GM21423 (cell line): ENCODE results near the gene B3GNT2.
"Not testable (repeated sequence)": the region's sequence is repeated elsewhere in the genome, so short reads cannot be mapped to it uniquely, and the experiment has no call there.

ENCODE experiments used
- ATAC-seq: cut with Tn5 transposase; IDR thresholded peaks from one replicate; pipeline ENCODE4 v1.9.1; 2021; ENCODE audit warnings: mild to moderate bottlenecking, moderate library complexity; ENCODE audit not compliant: unreplicated experiment

B3GNT2 gene

DNA sequence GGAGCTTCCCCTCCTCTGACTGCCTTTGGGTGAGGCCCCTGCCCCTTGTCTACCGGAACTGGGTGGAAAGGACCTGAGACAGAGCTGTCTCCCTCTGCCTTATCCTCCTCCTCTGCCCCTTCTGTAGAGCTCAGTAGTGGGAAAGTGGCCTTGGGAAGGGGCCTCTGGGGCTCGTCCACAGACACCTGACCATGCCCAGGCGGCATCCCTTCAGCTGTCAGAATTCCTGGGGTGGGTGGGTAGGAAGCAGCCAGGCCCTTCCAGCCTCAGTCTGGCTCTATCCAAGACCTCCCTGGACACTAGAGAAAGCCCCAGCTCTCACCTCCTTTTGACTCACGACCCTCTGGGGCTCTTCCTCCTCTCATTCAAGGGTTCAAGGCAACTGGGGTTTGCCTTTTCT, 35.6 kb downstream of the B3GNT2 start:
- ATAC-seq, result no peak

DNA sequence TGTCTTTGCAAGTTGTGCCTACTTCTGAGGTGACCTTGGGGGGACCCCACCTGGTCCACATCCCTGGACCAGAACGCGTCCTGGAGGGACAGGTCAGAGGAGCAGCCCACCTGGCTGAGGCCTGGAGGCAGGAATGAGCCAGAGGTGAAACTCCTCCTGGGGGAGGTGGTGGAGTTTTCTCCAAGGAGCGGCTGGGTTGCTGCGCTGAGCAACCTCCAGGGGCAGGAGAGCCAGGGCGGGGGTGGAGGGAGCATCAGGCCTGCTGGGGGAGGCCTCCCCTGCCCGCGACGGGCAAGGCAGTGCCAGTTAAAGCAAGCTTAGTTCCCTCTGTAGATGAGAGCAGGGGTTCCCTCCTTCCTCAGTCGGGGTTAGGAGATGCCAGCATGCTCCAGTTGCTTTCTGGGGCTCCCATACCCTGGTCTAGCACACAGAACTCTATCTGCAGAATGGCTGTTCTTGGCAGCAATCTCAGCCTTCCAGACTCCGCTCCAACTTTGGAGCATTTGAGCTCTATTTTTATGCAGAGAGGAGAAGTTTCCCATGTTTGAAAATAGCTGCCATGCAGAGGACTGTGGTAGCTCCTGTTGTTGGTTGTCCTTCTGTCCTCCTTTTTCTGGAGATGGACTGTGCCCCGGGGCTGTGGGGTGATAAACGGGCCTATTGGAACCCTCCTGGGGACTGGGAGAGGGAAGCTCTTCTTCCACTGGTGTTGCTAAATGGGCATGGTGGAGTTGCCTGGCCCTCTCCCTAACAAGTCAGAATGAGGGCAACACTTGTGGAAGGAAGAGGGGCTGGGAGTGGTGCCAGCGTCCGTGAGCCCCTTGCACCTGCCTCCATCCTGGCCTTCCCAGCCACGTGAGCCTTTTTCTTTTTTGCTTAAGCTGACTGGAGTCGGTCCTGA, 39.1 kb downstream of the B3GNT2 start:
- ATAC-seq, result no peak

DNA sequence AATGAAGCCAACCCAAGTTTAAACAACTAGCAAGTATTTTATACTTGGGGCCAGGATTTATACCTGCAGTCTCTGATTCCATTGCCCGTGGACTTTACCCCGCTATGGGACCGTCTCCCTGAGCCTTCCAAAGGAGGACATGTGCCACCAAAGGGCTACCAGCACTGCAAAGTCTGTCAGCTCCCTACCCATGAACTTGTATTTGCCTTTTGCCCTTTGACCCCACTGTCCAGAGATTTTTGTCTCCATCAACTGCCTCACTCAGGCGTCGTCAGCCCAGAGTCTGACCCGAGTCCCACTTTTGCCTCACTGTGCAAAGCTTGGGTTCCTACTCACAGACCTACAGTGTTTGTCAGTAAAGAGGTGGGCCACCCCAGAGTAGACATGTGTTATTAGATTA, 40.6 kb downstream of the B3GNT2 start:
- no peak for ATAC-seq

DNA sequence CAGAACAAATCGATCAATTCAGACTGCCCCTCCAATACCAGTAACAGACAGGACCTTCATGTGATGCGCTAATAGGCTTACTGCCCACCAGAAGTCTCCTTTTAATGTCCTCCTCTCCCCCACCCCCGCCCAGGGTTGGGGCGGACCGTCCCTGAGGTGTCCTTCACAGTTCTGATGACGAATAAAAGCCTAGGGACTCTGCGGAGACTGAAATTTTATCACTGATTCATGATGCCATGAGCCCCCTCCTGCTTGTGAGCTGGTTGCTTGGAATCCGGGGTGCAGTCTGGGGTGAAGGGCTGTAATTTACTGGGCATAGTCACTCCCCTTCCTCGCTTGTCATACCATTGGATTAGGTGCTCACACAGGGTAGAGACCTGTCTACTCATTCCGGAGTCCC, 42.3 kb downstream of the B3GNT2 start:
- ATAC-seq, result no peak

DNA sequence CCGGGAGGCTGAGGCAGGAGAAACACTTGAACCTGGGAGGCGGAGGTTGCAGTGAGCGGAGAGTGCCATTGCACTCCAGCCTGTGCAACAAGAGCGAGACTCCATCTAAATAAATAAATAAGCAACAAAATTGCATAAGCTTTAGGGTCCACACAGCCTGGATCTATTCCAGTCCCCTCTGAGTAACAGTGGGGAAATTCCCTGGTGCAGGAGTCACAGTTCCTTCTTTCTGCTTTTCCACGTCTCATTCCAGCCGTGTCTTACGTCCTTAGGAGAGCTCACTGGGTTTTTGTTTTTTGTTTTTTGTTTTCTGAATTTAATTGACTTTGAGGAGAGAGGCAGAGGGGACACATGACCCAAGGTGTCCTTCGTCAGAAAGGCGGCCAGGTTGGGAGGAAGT, 44.6 kb downstream of the B3GNT2 start:
- ATAC-seq, result no peak

DNA sequence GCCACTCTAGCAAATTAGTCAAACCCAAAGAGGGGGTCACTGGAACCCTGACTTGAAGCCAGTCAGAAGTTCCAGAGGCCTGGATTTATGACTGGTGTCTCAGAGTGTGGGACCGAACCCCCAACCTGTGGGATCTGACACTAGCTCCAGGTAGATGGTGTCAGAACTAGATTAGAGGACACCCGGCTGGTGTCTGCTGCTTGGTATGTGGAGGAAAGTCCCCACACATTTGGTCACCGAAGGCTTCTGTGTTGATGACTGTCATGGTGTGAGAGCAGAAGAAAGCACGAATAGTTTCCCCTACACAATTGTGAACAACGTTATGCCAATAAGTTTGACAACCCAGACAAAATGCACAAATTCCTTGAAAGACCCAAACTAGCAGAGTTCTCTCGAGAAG, 48.1 kb downstream of the B3GNT2 start:
- ATAC-seq, result no peak

DNA sequence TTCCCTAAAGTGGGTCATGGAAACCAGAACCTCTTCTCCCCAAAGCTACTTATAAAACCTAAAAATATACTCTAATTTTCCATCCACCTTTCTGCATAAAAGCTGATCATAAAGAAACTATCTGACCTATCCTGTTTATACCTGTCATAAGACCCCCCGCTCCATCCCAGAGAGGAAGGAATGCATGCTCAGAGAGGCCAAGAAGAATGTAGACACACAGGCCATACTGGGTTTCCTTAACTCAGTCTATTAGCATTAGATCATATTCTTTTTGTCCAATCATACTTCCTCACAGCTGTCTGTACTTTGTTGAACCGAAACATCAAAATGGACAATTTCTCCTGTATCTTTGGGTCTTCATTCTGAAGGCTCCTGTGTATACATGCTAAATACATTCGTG, 52.3 kb downstream of the B3GNT2 start:
- ATAC-seq, result no peak

DNA sequence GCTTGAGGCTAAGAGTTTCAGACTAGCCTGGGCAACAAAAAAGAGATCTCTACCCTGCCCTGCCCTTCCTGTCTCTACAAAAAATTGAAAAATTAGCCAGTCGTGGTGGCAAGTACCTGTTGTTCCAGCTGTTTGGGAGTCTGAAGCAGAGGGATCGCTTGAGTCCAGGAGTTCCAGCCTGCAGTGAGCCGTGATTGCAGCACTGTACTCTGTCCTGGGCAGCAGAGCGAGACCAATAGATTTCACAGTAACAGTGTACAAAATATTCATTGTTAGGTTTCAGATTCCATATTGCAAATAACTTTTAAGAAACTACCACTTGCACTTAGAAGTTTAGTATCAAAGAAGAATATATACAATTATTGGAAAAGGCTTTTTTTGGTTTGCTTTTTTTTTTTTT, 54.3 kb downstream of the B3GNT2 start:
- no peak for ATAC-seq

DNA sequence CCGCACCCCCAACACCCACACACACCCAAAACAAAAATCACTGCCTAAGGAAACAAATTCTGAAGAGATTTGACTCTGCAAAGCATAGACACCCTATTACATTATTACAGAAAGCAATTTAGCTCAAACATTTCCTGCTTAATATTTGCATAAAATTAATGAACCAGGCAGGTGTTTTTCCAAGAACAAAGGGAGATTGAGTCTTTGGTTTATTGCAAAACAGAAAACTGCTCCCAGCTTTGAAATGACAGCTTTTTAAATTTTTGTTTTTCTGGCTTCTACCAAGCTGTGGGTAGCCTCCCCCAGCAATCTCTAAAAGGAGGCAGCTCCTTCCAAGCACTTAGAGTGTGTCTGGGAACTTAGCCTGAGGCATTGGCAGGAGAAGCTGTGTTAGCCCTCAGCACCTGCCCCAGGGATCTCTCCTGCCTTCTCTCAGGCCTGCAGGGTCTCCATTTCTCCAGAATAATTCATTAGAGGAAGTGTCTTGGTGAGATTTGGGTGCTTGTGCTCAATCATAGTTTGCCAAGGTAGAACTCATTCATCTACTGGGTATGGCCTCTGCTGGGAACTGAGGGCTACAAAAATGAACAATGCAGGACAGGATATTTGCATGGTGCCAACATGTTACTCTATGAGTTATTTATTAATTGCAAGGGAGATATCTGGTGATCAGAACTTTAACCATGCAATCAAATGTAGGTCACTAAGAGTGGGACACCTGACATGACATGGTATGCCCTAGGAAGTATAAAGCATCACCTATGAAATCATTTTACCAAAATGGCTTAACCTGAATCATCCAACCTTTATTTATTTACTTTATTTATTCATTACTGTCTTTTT, 58.7 kb downstream of the B3GNT2 start:
- no peak for ATAC-seq

DNA sequence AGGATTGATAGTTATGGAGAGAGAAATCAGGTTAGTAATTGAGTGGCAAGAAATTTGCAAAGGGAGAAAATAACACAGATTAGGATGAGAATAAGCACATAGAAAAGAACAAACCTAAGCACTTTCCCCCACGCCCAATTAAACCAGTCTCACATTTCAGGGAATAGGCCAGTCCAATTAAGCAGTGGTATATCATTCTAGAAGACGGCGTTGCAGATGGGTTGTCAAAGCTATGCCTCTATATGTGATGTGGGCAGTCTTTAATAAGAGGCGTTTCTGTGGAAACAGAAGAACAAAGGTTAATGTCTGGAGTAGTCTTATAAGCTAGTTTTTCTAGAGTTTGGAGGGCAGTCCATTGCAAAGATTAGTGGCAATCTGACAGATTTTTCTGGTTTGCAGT, 61.6 kb downstream of the B3GNT2 start:
- no peak for ATAC-seq

DNA sequence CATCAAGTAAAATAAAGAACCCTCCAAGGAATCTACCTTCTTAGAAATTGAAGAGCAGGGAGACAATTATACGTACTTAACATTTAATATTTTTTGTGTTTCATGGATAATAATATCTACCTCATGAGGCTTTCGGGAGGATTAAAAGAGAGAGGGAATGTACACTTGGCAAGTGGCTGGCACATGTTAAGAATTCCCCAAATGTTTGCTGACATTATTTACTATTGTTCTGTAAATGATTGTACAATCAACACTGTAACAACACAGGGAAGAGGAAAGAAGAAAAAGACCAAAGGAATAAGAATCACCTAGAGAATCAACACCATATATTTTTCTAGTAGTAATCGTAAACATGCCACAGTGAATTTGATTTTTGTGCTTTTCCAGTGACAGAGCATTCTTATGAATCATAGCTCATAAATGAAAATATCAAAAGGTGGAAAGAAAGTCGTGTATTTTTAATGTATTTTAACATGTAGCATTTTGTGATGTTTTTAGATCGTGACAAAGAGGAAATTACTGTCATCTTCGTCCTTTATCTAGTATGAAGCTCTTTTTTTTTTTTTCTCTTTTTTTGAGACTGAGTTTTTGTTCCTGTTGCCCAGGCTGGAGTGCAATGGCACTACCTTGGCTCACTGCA, 67.3 kb downstream of the B3GNT2 start:
- ATAC-seq, result no peak

DNA sequence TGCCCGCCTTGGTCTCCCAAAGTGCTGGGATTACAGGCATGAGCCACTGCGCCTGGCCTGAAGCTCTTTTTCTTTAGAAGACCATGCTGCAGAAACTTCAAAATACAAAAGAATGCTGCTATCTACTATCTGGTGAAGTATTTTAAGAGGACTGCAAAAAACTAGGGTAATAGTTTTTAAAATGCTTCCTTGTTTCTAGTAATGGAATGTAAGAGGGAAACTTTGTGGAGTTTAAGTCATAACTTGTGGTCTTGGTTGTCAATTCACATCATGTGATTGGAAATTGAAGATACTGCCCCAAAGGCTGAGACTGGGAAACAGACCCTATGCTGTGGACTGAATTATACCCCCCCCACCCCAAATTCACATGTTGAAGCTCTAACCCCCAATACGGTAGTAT, 68.3 kb downstream of the B3GNT2 start:
- ATAC-seq, result no peak

DNA sequence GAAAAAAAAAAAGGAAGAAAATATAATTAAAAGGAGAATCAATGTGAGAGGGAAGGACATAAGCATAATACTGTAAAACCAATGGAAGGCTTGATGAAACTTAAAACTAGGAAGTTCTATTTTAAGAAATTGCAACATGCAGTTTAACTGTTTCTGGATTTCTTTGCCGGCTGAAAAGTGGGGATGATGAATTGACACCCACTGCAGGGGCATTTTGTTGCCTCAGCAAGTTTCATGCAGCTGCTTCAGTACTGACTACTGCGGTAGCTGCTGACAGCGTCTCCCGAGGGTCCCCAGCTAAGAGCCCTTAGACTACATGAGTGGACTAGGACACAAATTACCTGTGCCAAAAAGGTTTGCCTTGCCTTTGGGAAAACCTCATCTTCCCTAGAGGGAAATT, 69.2 kb downstream of the B3GNT2 start:
- ATAC-seq, result no peak

DNA sequence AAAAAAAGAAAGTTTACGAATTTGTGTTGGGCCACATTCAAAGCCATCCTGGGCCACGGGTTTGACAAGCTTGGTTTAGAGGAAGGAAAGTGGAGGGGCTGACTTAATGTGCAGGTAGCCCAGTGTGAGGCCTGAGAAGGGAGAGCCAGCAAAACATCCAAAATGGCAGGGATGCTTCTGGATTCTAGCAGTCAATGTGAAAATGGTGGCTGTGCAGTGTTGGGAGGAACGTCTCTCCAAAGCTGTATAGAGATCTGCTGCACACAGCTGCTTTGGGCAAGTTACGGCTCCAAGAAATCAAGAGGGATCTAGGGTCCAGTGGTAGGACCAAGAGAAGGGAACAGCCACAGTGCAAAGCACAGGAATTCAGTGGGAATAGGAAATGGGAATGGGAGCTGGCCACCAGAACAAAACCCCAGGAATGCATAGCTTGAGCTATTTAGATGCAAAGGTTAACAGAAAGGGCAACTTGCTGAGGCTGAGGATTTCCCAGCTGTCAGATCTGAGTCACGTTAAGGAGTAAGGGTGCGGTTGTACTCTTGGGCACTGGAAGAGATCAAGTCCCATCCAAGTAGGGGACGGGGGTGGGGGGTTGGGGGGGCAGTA, 70.6 kb downstream of the B3GNT2 start:
- no peak for ATAC-seq

DNA sequence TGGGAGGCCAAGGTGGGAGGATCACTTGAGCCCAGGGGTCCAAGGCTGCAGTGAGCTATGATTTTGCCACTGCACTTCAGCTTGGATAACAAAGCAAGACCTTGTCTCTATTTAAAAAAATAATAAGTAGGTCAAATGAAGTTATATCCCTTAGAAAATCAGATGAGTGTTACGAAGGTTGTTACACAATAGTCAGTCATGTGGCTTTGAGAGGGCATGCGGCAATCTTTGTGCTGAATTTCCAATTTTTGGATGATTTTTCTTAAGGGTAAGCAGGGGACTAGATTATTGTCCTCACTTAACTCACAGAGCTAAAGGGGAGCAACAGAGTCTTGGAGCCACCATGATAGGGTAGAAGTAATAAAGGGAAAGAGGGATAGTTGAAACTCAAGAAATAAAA, 71.8 kb downstream of the B3GNT2 start:
- no peak for ATAC-seq

DNA sequence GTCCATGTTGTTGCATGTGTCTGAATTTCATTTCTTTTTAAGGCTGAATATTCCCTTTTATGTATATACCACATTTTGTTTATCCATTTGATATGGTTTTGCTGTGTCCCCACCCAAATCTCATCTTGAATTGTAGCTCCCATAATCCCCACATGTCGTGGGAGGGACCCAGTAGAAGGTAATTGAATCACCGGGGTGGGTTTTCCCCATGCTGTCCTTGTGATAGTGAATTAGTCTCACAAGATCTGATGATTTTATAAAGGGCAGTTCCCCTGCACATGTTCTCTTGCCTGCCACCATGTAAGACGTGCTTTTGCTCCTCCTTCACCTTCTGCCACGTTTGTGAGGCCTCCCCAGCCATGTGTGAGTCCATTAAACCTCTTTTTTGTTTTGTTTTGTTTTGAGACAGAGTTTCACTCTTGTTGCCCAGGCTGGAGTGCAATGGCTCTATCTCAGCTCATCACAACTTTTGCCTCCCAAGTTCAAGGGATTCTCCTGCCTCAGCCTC, 72.8 kb downstream of the B3GNT2 start:
- not testable (repeated sequence) for ATAC-seq

DNA sequence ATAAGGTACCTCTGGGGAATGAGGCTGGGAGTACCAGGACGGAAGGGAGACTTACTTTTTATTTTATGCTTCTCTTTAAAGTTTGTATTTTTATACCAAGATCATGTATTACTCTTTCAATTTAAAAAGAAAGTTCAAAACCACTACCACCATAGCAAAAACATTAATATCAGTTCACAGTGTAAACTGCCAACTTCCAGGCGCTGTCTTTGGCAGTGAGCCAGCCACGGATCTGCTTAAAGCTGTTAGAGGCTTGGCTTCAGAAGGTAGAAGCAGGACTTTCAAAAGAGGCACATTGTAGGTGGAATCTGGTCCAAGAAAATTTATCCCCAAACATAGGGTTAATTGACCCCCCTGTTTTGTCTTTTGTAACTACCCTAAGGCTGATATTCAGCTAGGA, 74.8 kb downstream of the B3GNT2 start:
- no peak for ATAC-seq
